Activated CD8-positive, alpha-beta T cell treated with anti-CD3 and anti-CD28 coated beads for 36 hours (primary cell): ENCODE data around the gene DDX41. TPM values are rescaled to one million over a fixed set of nuclear protein-coding genes. Genes with fewer than 3 reads are reported as not detected.

Experiments used
- ATAC-seq: fragments of 200-7000 bp; cut with Tn5 transposase; one replicate; pipeline ENCODE4 v1.10.0; 2021; ENCODE audit warnings: mild to moderate bottlenecking, moderate library complexity
- CTCF ChIA-PET: fragments of 350-600 bp; sonication (Branson Sonifier 250); formaldehyde crosslinking; loops from one replicate; lab custom pipeline; 2021; ENCODE audit warnings: antibody characterized with exemption; lab: Charles Lee
- POLR2A ChIA-PET: fragments of 350-600 bp; sonication (Branson Sonifier 250); formaldehyde crosslinking; loops from one replicate; lab custom pipeline; 2021; ENCODE audit warnings: antibody characterized with exemption; lab: Charles Lee
- DNase-seq: peaks from one replicate; pipeline ENCODE4 v3.0.0-alpha.2; 2020
- H3K27ac Mint-ChIP-seq: one replicate; pipeline ENCODE4 v1.8.0; 2021; ENCODE audit warnings: mild to moderate bottlenecking, mixed read lengths
- H3K27me3 Mint-ChIP-seq: one replicate; pipeline ENCODE4 v1.8.0; 2021; ENCODE audit warnings: mixed read lengths
- H3K36me3 Mint-ChIP-seq: one replicate; pipeline ENCODE4 v1.8.0; 2021; ENCODE audit warnings: low read depth, mixed read lengths
- H3K4me1 Mint-ChIP-seq: one replicate; pipeline ENCODE4 v1.8.0; 2021; ENCODE audit warnings: low read depth, mixed read lengths
- H3K4me3 Mint-ChIP-seq: one replicate; pipeline ENCODE4 v1.8.0; 2021; ENCODE audit warnings: mild to moderate bottlenecking, moderate library complexity, mixed read lengths
- H3K9me3 Mint-ChIP-seq: one replicate; pipeline ENCODE4 v1.8.0; 2021; ENCODE audit warnings: mixed read lengths
- intact Hi-C: fragments of 100-400 bp; cut with micrococcal nuclease; formaldehyde crosslinking; loops from one replicate; pipeline ENCODE4 v1.10.0; 2022
- total RNA-seq, 2 experiments: library from RNA; stranded (reverse); gene quantifications; one replicate each; pipeline ENCODE4 v1.2.3, GENCODE V29; 2021
- TF ChIP-seq, protein P1 (sequence below): fragments of 200-600 bp; IDR thresholded peaks from one replicate; pipeline ENCODE4 v1.8.0; 2022; ENCODE audit warnings: antibody characterized with exemption, mild to moderate bottlenecking

The DDX41 gene
- total RNA-seq, 2 experiments from 2014 or later, result 226 to 228 TPM

DNA sequence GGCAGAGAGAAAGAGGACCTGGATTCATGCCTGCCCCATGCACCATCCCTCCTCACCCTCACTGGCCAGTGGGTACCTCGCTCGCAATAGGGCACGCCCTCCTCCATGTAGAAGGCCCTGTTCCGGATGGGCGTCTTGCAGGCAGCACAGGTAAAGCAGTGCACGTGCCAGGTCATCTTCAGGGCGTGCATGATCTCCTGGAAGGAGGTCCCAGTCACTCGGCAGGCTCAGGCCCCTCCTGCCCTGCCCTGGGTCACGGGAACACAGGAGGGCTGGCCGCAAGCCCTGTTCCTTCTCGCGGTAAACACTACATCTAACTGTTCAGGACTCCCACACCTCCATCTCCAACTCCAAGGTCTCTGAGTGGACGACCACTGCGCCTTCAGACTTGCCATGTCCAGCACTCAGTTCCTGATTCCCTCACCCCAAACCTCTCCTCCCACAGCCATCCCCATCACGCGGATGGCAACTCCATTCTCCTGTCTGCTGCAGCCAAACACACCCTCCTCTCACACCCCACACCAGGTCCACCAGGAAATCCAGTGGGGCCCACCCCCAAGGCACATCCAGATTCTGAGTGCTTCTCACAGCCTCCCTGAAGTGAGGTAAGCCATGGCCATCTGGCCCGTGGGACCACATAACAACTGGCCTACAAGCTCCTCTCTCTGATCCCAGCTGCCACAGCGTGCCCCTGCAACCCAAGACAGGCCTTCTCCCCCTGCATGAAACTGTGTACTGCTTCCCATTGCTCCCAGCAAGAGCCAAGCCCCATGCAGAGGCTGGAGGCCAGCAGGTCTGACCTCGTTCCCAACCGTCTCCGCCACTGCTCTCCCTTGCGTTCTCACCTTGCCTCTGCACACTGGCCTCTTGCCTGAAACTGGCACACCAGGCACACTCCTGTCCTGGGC is 32.5 kb downstream of the DDX41 start:
- Mint-ChIP-seq H3K4me1 (peaks cover 9% of the 10 kb centered on the region), H3K27me3 (no peaks in the 10 kb centered on the region), H3K9me3 (no peaks in the 10 kb centered on the region), H3K27ac (no peak overlapping the region), H3K4me3 (no peak overlapping the region), H3K36me3 (peaks cover 18% of the 10 kb centered on the region)
- CTCF ChIA-PET, result interaction anchor here (1.3 to 1.8 kb wide), 2 partner anchors 13 to 27 kb away, joined by 3 to 4 read pairs; partner anchors contain the start of gene PDLIM7
- ATAC-seq (no peak), DNase-seq (no peak)
- intact Hi-C loops, result no loop called here
- TF ChIP-seq, protein P1, sequence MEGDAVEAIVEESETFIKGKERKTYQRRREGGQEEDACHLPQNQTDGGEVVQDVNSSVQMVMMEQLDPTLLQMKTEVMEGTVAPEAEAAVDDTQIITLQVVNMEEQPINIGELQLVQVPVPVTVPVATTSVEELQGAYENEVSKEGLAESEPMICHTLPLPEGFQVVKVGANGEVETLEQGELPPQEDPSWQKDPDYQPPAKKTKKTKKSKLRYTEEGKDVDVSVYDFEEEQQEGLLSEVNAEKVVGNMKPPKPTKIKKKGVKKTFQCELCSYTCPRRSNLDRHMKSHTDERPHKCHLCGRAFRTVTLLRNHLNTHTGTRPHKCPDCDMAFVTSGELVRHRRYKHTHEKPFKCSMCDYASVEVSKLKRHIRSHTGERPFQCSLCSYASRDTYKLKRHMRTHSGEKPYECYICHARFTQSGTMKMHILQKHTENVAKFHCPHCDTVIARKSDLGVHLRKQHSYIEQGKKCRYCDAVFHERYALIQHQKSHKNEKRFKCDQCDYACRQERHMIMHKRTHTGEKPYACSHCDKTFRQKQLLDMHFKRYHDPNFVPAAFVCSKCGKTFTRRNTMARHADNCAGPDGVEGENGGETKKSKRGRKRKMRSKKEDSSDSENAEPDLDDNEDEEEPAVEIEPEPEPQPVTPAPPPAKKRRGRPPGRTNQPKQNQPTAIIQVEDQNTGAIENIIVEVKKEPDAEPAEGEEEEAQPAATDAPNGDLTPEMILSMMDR, result no peak
- POLR2A ChIA-PET, result interaction anchor here (1.0 to 22.8 kb wide), 5 partner anchors 10 to 57 kb away, joined by 3 to 294 read pairs (median 7); partner anchors contain the start of genes PDLIM7 and PRR7

DNA sequence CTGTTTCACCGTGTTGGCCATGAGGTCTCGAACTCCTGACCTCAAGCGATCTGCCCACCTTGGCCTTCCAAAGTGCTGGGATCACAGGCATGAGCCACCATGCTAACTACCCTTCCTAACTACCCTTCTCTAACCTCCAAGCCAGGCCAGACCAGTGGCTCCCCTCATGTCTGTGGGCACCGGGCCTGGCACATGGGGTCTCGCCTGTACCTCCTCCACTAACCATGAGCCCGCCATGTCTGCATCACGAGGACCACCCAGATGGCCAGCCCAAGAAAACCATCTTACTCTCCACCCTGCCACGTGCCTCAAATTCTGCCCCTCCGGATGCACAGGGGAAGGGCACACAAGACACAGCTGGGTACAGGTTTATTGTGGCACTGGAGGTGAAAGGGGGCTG is 33.7 kb downstream of the DDX41 start:
- H3K4me1 Mint-ChIP-seq, result peaks cover 20% of the 10 kb centered on the region
- TF ChIP-seq, protein P1, result no peak
- H3K9me3 Mint-ChIP-seq, result no peaks in the 10 kb centered on the region
- CTCF ChIA-PET, result interaction anchor here (2.0 kb wide), 1 partner anchor 18 kb away, joined by 7 read pairs; no protein-coding TSS in a partner anchor
- intact Hi-C loops, result no loop called here
- POLR2A ChIA-PET, result interaction anchor here (1.0 to 22.8 kb wide), 4 partner anchors 9 to 56 kb away, joined by 3 to 294 read pairs (median 67); partner anchors contain the start of genes PDLIM7 and PRR7
- DNase-seq (no peak), ATAC-seq (no peak)
- no peak overlapping the region for H3K4me3 Mint-ChIP-seq
- H3K27me3 Mint-ChIP-seq, result no peaks in the 10 kb centered on the region
- H3K27ac Mint-ChIP-seq, result no peak overlapping the region
- H3K36me3 Mint-ChIP-seq, result peaks cover 19% of the 10 kb centered on the region

DNA sequence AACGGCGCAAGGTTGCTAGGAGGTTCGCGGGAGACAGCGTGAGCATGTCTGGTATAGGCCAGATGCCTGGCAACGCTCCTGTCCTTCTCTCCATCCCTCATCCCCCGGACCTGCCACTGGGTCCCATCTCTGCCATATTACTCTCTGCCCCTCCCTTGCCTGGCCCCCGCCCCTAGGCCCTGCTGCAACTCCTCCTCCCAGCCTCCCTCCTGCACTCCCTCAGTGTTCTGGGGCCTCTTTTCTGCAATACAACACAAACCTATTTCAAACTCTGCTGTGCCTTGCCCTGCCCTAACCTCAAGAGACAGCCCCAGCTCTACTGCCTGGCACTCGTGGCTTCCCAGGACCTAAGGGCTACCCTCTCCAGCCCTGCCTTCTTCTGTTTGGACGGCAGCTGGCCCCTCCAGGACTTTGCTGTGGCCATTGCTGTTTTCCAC is 34.4 kb downstream of the DDX41 start:
- Mint-ChIP-seq H3K36me3 (peaks cover 16% of the 10 kb centered on the region), H3K27me3 (no peaks in the 10 kb centered on the region), H3K27ac (no peak overlapping the region), H3K4me1 (peaks cover 26% of the 10 kb centered on the region), H3K4me3 (no peak overlapping the region), H3K9me3 (no peaks in the 10 kb centered on the region)
- no peak for ATAC-seq
- TF ChIP-seq, protein P1, result no peak
- intact Hi-C loops, result no loop called here
- no peak for DNase-seq
- CTCF ChIA-PET, result interaction anchor here (1.4 to 2.0 kb wide), 2 partner anchors 10 to 19 kb away, joined by 3 to 7 read pairs; no protein-coding TSS in a partner anchor
- POLR2A ChIA-PET, result interaction anchor here (0.9 to 22.8 kb wide), 4 partner anchors 8 to 28 kb away, joined by 3 to 294 read pairs (median 67); partner anchors contain the start of genes PDLIM7 and PRR7

DNA sequence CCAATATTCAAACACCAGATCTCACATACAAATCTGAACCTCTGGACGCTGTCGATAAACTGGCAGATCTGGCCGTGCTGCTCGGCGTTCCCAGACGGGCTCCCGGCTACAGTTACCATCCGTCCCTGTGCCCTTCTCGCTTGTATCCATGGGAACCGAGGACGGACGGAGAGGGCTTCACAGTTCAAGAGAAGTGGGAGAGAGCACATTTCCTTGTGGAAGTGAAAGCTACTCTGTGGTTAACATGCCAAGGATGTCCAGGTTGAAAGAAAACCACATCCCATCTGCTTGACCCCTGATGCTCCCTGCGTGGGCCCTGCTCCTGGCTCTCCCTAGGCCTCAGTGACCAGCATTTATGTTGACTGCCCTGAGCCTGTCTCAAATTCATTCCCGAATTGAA is 37.0 kb downstream of the DDX41 start:
- Mint-ChIP-seq H3K36me3 (peaks cover 8% of the 10 kb centered on the region), H3K4me1 (peaks cover 45% of the 10 kb centered on the region), H3K27me3 (no peaks in the 10 kb centered on the region), H3K27ac (peak overlapping the region; percentile 98), H3K9me3 (no peaks in the 10 kb centered on the region), H3K4me3 (no peak overlapping the region)
- ChIA-PET POLR2A (interaction anchor here (0.7 to 22.8 kb wide), 5 partner anchors 8 to 119 kb away, joined by 3 to 294 read pairs (median 3); partner anchors contain the start of genes PDLIM7 and PRR7), CTCF (interaction anchor here (1.1 to 6.5 kb wide), 8 partner anchors 9 to 90 kb away, joined by 3 to 48 read pairs (median 15); no protein-coding TSS in a partner anchor)
- TF ChIP-seq, protein P1, result no peak
- no peak for ATAC-seq
- intact Hi-C loops, result no loop called here
- DNase-seq, result no peak
